NCI-H2196 (cell line): ENCODE results near the gene BID.
"Not testable (repeated sequence)": the region's sequence is repeated elsewhere in the genome, so short reads cannot be mapped to it uniquely, and the experiment has no call there.

Experiments
- DNase-seq: peaks from one replicate; lab custom pipeline; 2025; ENCODE audit not compliant: unreplicated experiment; lab: John Stamatoyannopoulos, UW

BID gene

GRCh38 chr22:17770180-17771077 is 3.8 kb downstream of the BID start:
- no peak for DNase-seq

GRCh38 chr22:17769716-17770082 is 4.6 kb downstream of the BID start:
- DNase-seq, result no peak

DNA sequence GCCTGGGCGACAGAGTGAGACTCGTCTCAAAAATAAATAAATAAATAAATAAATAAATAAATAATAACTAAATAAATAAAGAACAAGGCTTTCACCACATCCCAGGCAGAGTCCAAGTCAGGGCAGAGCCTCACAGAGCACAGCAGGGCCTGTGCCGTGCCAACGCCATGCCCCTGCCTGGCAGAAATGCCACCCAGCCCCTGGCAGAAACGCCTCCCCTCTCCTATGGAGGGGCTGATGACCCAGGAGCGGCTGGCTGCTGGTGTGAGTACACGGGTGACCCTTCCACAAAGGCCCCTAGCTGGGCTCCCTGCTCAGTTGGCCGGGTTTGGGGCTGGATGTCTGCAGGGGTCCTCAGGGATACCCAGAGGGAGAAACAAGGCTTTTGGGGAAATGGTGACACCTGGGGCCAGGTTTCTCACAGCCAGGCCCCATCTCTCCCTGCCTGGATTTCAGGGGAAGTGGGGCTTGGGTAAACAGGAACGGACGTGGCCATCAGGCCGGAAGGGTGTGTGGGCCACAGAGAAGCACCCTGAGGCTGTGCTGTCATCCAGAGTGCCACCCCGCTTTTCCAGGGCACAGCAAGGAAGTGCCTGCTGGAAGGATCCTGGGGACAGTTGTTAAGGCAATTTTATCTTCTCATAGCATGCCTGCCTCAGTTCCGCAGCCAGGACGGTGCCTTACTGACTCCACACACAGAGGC is 5.1 kb downstream of the BID start:
- DNase-seq, result no peak

GRCh38 chr22:17767233-17768065 is 6.8 kb downstream of the BID start:
- no peak for DNase-seq

- DNase-seq, result not testable (repeated sequence)
Measured at GRCh38 chr22:17764852-17765251, 9.4 kb downstream of the BID start.

- DNase-seq, result no peak
Measured at GRCh38 chr22:17764036-17764435, 10.2 kb downstream of the BID start.

- DNase-seq, result not testable (repeated sequence)
Measured at GRCh38 chr22:17763442-17763841, 10.8 kb downstream of the BID start.

GRCh38 chr22:17761138-17761488 is 13.2 kb downstream of the BID start:
- DNase-seq, result no peak

- DNase-seq, result no peak
Measured at GRCh38 chr22:17754233-17754925, 19.9 kb downstream of the BID start.

- no peak for DNase-seq
Measured at GRCh38 chr22:17753401-17753989, 20.8 kb downstream of the BID start.

- DNase-seq, result no peak
Measured at GRCh38 chr22:17751596-17751995, 22.7 kb downstream of the BID start.

DNA sequence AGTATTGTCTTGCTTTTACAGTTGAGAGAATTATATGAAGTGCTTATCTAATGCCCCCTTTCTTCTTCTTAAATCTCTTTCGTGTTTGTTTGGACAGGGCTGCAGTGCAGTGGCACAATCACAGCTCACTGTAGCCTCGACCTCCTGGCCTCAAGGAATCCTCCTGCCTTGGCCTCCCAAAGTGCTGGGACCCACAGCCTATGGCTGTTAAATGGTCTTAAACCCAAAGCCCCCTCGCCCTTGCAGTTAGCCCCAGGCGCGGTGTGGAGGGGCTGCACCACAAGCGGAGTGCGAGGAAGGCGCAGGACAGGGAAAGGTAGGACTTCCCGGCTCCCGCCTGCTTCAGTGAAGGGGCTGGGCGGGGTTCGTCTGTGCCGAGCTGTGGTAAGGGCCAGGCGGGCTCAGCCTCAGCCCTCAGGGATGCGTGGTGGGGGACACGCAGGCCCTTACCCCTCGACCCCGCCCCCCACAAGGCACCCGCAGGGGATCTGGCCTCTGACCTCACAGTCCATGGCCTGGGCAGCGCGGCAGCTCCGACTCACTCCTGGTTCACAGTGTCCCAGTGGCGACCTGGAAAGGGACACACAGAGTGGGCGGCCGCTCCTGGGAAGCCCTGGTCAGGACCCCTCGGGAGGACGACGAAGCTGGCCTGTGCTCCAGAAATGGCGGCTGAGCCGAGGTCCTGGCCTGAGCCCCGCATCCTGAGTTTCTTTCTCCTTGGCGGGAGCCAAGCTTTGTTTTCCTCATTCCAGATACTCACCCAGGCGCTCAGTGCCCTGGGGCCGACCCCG is 24.5 kb downstream of the BID start:
- no peak for DNase-seq

DNA sequence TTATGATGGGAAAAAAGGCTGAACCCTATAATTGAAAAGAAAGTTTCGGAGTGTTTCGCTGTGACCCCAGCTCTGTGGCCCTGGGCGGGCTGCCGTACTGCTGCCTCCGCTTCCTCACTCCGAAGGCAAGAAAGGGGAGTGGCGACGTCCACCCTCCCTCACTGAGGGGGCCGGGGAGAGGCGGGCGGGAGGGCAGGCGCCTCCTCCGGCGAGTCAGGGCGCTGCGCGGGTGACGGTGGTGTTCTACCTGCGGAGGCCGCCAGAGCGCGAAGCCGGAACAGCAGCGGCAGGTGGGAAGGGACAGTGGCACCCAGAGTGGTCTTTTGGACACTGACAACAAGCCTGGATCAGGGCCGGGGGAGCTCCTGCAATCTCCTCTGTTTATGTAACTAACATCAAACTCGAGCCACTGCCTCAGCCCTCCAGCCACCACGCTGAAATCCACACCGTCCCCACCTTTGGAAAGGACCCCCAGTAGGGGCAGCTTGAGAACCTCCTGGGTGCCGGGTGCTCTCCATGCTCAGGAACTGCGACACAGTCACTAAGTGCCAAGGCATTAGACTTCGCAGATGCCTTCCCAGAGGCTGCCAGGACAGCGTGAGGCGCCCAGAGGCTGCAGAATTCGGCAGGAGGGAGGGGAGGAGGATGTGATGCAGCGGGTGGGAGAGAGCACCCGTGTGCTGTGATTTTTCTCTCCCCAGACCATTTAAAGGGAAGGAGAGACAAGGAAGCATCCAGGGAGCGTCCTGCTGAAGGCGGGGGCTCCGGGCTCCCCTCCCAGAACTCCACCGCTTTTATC is 25.5 kb downstream of the BID start:
- no peak for DNase-seq

- DNase-seq, result no peak
Measured at GRCh38 chr22:17746916-17747315, 27.4 kb downstream of the BID start.

GRCh38 chr22:17744430-17744829 is 29.8 kb downstream of the BID start:
- no peak for DNase-seq

DNA sequence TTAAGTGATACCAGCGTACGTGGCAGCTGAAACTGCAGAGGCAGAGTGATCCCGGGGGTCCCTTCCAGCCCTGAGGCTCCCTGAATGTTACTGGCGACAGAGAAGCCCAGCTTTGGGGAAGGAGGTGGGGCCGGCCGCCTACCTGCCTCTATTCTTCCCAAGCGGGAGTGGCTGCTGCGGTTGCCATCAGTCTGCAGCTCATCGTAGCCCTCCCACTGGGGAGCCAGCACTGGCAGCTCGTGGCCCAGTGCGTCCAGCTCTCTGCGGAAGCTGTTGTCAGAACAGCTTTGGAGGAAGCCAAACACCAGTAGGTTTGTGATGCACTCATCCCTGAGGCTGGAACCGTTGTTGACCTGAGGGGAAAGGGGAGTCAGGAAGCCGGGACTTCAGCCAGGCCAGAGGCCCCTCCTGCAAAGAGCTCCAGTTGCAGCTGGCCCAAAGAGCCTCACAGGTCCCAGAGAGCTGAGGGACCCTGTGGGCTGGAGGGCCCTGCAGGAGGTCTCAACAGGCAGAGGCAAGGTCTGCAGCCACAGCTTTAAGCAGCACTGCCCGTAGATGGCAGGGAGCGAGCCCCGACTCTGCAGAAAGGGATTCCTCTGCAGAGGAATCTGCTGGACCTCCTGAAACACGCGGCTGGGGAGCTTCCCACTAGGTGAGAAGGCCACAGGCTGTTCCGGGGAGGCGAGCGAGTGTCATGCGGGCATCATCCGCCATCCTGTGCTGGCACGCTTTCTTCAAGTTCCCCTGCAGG is 30.4 kb downstream of the BID start:
- DNase-seq, result no peak

DNA sequence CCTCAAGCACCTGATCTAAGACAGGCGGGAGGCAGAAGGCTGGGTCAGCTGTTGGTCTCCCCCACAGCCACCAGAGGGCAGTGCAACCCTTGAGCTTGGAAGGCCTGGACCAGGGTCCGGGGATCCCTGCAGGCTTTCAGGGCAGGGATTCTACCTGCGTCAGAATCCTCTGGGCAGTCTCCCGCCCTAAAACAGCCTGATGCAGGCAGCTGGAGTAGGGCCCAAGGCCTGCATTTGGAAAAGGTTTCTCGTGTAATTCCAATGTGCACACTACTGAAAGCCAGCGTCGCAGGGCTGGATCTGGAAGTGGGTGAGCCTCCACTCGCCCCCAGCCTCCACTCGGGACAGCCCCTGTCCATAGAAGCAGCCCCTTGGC is 31.8 kb downstream of the BID start:
- DNase-seq, result peak; percentile 81

DNA sequence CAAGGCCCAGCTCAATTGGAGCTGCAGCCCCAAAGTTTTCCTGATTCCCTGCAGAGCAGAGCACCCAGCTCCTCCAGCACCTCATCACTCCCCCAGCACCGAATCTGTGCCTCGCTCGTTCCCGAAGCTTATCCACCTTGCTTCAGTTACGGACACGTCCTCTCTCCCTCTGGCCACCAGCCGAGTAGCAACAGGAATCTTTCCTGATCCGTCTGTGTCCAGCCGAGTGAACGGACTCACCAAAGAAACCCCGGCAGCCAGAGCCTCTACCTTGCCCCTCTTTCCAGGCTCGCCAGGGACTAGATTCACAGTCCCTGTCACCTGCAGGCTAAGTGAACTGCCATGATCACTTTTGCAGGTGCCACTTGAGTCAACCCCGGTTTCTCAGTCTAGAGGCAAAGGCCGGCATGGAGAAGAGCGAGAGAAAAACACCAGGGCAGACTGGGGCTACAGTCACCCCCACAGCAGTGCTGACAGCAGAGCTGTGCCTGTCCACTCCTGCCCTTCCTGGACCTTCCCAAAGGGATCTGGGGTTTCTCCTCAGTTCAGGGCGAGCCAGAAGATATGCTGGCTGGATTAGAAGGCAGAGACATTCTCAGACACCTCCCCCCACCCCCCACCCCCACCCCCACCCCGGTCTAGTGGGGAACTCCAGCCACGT is 32.3 kb downstream of the BID start:
- DNase-seq, result no peak
